Upper lobe of left lung (tissue), 4 donors: ENCODE measurements around the gene RDH14.

Experiments
- CTCF ChIP-seq, 6 experiments: fragments of 450-650 bp in 4 of 6; fragments of 200-600 bp in 2 of 6; sonication (generic) in 2 of 6; IDR thresholded peaks; one replicate each; pipeline ENCODE4 v1.5.1; 2016 to 2019; ENCODE audit warnings: antibody characterized with exemption in 6 of 6
- EP300 ChIP-seq, 4 donors: sonication (generic); formaldehyde crosslinking; IDR thresholded peaks; one replicate each; pipeline ENCODE4 v1.5.1; 2017; ENCODE audit warnings: antibody characterized with exemption in 4 of 4, control low read depth in 2 of 4
- POLR2A ChIP-seq, 4 donors: fragments of 450-650 bp; IDR thresholded peaks; one replicate each; pipeline ENCODE4 v1.5.1; 2016 to 2017; ENCODE audit warnings: antibody characterized with exemption in 4 of 4, mild to moderate bottlenecking in 2 of 4

- no peak for TF ChIP-seq CTCF (IDR thresholded peaks at IDR 0.05)
- TF ChIP-seq EP300 (IDR thresholded peaks at IDR 0.05), result no peak
- TF ChIP-seq POLR2A (IDR thresholded peaks at IDR 0.05), result no peak
Measured at GRCh38 chr2:18531194-18531593, 29.3 kb downstream of the RDH14 start.
